Esophagus mucosa (tissue), 1 donor: ENCODE measurements around the gene DSTYK. TPM values are rescaled to one million over a fixed set of nuclear protein-coding genes. Genes with fewer than 3 reads are reported as not detected.
"Not testable (repeated sequence)": the region's sequence is repeated elsewhere in the genome, so short reads cannot be mapped to it uniquely, and the experiment has no call there.

Experiments
- ATAC-seq: fragments of 200-7000 bp; cut with Tn5 transposase; one replicate; pipeline ENCODE4 v1.9.1; 2020
- total RNA-seq: library from RNA; stranded (reverse); gene quantifications from one replicate; pipeline ENCODE4 v1.2.4, GENCODE V29; 2023
- donor health status: DM: yes; HTN: yes; CAD: no.

Gene DSTYK
- total RNA-seq, 1 donor from 2014 or later: 5.7 TPM

DNA sequence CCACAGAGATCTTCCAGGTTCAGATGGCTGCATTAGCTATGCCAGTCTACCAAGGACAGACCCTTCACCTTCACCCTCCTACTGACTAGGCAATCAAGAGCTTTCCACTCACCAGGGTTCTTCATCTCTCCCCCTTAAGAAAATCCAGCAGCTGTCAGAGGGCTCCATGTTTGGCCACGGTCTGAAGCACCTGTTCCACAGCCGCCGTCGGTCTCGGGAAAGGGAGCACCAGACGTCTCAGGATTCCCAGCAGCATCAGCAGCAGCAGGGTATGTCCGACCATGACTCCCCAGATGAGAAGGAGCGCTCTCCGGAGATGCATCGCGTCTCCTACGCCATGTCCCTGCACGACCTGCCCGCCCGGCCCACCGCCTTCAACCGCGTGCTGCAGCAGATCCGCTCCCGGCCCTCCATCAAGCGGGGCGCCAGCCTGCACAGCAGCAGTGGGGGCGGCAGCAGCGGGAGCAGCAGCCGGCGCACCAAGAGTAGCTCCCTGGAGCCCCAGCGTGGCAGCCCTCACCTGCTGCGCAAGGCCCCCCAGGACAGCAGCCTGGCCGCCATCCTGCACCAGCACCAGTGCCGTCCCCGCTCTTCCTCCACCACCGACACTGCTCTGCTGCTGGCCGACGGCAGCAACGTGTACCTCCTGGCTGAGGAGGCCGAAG is 30.0 kb upstream of the DSTYK start:
- no peak for ATAC-seq

DNA sequence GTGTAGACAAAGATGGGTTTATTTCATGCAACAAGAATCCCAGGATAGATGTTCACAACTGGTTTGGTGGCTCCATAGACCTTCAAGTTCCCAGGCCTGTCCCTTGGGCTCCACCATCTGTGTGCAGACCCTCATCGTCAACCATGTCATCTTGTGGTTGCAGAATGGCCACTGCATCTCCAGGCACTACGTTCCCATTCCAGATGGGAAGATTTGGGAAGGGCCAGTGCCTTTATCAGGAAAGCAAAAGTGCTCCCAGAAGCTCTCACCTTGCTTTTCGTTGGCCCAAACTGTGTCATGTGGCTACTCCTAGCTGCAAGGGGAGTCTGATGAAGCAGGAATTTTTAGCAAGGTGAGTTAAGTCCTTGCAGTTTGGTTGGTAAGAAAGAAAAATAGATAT is 29.1 kb upstream of the DSTYK start:
- no peak for ATAC-seq

- peak; percentile 19 for ATAC-seq
Measured at GRCh38 chr1:205240118-205240517, 28.6 kb upstream of the DSTYK start.

GRCh38 chr1:205239078-205239477 is 27.6 kb upstream of the DSTYK start:
- no peak for ATAC-seq

DNA sequence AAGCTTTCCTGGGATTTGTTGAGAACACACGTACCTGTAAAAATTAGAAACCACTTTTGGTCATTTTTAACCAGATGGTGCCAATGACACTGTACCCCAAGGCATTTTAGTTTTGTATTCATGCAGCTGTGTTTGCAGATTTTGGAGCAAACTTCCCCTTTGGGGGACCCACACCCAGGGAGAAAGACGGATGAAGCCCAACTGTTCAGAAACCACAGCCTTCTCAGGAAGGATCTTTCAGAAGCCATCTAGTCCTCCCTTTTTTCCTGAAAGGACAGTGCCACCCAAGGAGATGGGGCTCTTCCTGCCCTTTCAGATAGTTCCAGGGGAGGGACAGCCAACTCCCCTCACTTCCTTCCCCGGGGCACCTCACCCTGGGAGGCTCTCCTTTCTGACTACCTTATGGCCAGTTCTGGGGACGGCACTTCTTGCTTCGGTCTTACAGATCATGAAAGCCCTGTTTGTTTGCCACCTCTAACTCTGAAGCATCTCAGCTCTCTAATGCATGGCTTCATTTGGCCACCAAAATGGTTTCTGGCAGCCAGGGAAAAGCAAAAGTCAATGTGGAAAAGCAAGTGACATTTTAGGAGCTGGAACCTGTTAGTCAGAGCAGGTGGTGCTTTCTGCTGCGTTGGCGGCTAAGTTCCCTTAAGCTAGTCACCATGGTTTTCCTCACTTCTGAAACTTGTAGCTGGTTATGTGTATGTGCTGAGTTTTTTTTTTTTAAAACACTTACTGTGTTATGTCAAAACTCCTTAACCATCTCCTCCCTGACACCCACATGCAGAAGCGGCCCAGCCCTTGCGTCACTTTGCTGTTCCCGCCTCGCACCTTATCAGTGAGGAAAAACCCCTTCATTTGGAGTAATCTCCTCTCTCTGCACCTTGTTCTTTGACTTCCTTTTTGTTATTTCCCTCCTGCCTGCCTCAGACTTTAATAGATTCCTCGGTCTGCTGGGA is 26.3 kb upstream of the DSTYK start:
- ATAC-seq: no peak

DNA sequence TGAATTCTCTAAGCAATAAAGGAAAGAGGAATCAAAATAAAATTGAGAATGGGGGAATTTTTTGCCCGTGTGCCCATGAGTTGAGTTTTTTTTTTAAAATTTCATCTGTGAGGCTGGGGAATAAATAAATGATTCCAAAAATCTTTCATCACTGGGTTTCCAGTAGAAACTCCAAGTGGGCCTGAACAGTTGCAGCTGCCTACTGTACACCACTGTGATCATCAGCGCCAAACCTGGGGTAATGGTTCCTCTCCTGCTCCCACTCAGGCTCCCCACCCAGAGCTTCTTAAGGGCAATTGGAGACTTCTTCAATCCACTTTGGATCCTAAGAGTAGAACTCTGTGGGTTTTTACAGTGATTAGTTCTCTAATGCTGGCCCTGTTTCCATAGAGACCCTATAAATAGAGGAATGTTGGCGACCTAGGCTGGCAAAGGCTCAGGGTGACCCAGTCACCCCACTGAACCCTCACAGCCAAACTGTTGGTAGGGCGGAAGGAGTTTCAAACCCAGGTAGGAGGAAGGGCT is 25.5 kb upstream of the DSTYK start:
- no peak for ATAC-seq

DNA sequence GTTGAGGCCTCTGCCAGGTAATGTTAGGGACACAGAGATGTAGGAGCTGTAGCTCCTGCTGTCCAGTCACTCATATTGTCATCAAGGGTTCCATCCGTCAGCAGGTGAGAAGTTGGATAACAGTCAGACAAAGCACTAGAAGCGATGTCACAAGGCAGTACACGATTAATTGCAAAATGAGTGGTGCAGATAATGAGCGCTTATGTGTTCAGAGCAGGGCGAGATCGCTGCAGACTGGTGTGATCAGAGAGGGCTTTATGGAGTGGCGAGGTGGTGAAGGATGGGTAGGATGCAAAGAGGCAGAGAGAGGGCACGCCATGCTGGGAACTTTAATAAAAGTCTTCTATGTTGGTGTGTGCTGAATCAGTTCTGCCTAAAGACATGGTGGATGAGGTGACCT is 25.0 kb upstream of the DSTYK start:
- no peak for ATAC-seq

DNA sequence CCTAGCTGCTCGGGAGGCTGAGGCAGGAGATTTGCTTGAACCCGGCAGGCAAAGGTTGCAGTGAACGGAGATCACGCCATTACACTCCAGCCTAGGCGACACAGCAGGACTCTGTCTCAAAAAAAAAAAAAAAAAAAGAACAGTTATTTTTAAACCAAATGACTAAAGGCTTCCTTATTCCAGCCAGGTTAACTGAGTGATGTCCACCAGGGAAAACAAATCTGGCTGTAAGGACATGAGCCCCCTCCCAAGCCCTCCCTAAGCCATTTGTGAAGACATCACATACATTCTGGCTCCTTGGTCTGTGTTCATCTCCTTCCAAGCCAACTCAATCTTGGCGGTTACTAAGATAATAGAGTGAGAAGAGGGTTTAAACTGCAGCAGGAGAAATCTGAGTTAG is 24.4 kb upstream of the DSTYK start:
- no peak for ATAC-seq

DNA sequence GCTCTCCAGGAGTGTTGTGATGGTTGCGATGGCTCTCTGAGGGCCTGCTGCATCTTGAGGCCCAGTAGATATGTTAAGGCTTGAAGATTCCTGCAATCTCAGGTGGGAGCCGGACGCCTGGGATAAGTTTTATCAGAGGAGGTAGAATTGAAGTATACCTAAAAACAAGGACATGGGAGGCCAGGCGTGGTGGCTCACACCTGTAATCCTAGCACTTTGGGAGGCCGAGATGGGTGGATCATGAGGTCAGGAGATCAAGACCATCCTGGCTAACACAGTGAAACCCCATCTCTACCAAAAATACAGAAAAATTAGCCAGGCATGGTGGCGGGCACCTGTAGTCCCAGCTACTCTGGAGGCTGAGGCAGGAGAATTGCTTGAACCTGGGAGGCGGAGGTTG is 22.5 kb upstream of the DSTYK start:
- ATAC-seq: not testable (repeated sequence)

DNA sequence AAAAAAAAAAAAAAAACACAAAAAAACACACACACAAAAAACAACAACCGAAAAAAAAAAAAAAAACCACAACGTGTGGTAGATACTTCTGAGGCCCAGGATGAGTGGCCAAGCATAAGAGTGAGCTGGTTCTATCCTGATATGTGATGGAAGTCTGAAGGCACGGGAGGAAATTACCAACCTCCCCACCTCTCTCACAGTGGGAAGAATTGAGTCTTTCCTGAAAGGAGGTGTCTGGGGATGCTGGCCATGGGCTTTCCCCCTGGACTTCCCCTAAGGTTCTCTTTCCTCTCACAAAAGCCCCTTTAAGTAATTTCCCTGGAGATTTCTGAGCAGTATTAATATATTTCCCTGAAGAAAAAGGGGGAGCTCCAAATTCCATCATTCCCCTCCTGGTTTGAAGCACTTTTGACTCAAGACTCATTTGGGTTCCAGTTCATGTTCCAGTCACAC is 21.5 kb upstream of the DSTYK start:
- ATAC-seq: no peak

DNA sequence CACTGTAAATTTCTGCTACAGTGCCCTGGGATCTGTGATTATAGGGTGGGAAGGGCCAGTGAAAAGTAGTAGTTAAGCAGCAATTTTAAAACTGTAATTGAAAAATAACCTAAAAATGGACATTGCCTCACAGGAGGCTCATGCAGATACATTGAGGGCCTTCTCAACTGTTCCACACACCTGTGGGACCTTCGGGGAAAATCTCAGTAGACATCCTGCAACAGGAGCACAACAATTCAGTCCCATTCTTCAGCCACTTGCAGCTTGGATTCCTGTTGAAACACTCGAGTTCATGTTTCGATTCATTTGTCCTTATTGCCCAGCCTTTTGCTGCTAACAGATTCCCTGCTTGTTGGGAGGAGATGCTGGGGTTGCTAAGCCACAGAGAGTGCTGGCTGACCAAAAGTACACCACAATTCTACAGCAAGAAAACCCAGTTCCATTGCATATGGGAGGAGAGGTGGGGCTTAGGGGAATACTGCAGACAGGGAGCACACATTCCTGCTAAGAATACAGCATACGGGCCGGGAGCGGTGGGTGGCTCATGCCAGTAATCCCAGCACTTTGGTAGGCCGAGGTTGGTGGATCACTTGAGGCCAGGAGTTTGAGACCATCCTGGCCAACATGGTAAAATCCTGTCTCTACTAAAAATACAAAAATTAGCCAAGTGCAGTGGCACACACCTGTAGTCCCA is 20.8 kb upstream of the DSTYK start:
- ATAC-seq: no peak

- ATAC-seq: no peak
Measured at GRCh38 chr1:205230982-205231381, 19.5 kb upstream of the DSTYK start.

GRCh38 chr1:205229916-205230700 is 18.6 kb upstream of the DSTYK start:
- ATAC-seq: no peak

DNA sequence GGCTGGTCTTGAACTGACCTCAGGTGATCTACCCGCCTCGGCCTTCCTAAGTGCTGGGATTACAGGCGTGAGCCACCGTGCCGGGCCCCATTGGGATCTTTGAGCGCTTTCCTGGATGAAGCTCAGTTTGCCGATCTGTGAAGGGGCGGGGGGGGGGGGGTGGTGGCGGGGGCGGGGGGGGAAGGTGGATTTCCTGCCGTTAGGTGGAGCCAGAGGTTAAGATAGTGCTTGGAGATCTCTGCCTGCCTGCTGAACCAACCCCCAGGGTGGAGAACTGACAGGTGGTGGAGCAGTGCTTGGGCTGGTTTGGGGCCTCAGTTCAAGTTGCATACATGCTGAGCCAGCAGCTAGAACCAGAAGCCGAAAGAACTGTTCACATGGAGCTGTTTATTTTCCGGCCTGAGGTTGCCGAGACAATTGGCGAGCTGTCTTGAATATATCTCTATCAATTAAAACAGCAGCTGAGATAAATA is 17.9 kb upstream of the DSTYK start:
- ATAC-seq: peak; percentile 72

DNA sequence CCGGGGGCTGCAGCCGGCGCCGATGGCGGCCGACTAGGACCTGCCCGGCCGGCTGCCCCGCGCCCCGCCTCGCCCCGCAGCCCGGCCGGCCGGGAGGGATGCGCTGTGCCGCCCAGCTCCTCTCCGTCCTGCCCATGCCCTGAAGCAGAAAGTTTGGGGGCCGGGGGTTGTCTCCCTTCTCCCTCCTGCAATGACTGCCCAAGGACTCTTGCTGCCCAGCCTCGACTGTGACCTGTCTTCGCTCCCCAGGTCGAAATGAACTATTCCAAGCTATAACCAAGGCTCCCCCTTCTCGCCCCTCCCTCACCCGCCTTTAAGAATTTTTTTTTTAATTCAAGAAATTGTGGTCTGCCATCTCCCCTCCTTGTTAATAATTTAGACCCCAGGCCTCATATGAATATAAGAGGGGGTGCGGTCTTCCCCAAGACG is 16.6 kb upstream of the DSTYK start:
- ATAC-seq: no peak

- peak; percentile 77 for ATAC-seq
Measured at GRCh38 chr1:205227584-205228013, 16.1 kb upstream of the DSTYK start, which contains the start of gene TMCC2. TSS of gene TMCC2 (plus strand) at chr1:205227946. CDS start at chr1:205228565, 619 bp downstream.

DNA sequence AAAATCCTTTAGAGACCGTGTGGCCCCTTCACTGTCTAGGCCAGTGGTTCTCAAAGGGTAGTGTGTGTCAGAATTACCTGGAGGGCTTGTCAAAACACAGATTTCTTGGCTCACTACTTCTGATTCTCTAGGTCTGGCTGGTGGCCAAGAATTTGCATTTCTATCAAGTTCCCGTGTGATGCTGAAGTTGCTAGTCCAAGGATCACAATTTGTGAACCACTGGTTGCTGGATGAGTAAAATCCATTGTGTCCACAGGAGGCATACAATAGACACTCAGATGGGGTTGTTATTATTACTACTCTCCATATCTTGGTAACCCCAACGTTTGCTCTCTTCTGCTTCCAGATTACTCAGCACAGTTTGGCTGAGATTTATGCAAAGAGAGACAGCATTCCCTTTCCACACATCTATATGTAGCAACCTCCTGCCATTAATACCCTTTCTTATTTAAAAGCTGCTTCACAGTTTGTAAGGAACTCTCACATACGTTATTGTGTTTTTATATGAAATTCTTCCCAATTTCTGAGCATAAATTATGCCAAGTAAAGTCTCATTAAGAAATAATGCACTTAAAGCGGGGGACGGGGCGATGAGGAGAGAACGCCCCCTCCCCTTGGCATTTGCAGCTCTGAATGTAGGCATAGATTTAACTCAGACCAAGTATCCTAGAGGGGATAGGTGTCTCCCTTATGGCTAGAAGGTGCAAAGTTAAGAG is 15.5 kb upstream of the DSTYK start:
- ATAC-seq: peak; percentile 44

DNA sequence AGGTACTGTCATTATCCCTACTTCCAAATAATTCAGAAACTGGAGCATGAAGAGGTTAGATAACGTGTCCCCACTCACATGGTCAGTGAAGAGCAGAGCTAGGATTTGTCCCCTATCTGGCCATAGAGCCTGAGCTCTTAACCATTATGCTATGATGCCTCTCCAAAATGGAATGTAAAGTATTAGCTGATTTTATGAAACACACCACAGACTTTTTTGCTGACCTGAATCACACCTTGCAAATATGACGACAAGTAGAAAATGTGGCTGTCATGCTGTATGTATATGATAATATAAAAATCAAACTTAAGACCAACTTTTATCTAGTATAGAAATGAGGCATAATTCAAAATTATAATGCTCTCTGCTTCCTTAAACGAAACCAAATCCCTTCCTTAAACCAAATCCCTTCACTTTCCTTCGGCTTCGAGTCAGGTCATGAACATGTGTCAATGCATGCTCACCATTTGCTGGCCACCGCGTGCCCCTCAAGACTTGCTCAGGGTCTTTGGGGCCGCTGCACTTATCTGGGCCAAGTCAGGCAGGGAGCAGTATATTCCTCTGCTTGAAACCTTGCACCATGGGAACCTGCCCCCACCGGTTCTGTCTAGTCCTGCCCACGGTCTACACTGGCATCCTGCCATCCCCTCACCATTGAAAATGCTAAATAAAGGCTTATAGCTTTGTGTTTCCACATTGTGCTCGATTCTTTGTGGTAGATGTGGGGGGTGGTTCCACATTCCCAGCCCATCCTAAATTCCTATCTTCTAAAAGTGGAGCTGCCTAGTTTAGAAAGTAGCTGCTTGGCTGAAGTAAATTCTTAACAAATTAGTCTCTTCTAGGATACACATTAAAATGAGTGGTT is 14.6 kb upstream of the DSTYK start:
- peak; percentile 46 for ATAC-seq

DNA sequence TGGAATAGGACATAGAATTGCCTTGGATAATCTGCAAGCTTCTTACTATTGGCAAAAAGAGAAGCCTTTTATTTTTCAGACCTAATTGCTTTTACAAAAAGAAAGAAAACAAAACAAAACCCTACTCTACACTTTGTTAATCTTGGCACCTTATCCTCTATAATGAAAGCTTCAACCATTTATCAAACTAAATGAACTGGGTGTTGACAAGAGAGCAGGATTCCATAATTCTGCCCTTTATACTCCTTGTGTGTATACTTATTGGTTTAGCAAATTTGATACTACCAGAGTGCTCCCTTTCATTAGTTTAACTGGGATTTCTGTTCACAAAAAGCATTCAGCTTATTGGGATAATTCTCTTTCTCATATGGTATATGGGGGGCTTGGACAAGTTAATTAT is 13.2 kb upstream of the DSTYK start:
- no peak for ATAC-seq

GRCh38 chr1:205220421-205220820 is 8.9 kb upstream of the DSTYK start:
- ATAC-seq: no peak
